ENCODE measurements around the gene CDC26. TPM values are rescaled to one million over a fixed set of nuclear protein-coding genes. Genes with fewer than 3 reads are reported as not detected.

CDC26 gene
- total and polyA plus RNA-seq, 3 donors from 2014 or later, result 17.9 to 27.5 (median 19.8) TPM

- DNase-seq, result no peak
- Histone ChIP-seq H3K36me3 (ENCODE audit: low read depth, missing control alignments) (no peaks in the 10 kb centered on the region), H3K9me3 (no peaks in the 10 kb centered on the region), H3K4me1 (peaks cover 12% of the 10 kb centered on the region), H3K27me3 (no peaks in the 10 kb centered on the region), H3K4me3 (no peak overlapping the region), H3K27ac (no peak overlapping the region)
- intact Hi-C loops (cut with DNase I; ENCODE audit: low total_unique reads), result no loop called here
- WGBS, 2 donors, result 46 to 66% methylated on average over 3 of the region's 3 CpGs
- TF ChIP-seq CTCF (IDR thresholded peaks at IDR 0.05) (no peak), POLR2A (IDR thresholded peaks at IDR 0.05) (no peak)
Observed at GRCh38 chr9:113219186-113219936, 56.0 kb downstream of the CDC26 start.

Other genes starting within 250 kb of the CDC26 start
- gene ZFP37, start 218.8 kb downstream of the CDC26 start, total RNA-seq, result 1 to 10 TPM; 3.4 to 3.5 TPM
- gene ZFP37, start 218.8 kb downstream of the CDC26 start, polyA plus RNA-seq (ENCODE audit: insufficient read depth, low read depth, low replicate concordance), result 1.3 TPM
- 10 to 100 TPM; 40.3 to 42.4 TPM for gene SLC31A2, start 124.6 kb downstream of the CDC26 start, total RNA-seq
- gene SLC31A2, start 124.6 kb downstream of the CDC26 start, polyA plus RNA-seq (ENCODE audit: insufficient read depth, low read depth, low replicate concordance), result 38.8 TPM
- gene FKBP15, start 54.3 kb downstream of the CDC26 start, total RNA-seq, result 10 to 100 TPM; 23.1 to 23.5 TPM
- 14.7 TPM for gene FKBP15, start 54.3 kb downstream of the CDC26 start, polyA plus RNA-seq (ENCODE audit: insufficient read depth, low read depth, low replicate concordance)
- gene SLC31A1, start 54.0 kb downstream of the CDC26 start, total RNA-seq, result 10 to 100 TPM; 12.3 to 21.9 TPM
- 15.3 TPM for gene SLC31A1, start 54.0 kb downstream of the CDC26 start, polyA plus RNA-seq (ENCODE audit: insufficient read depth, low read depth, low replicate concordance)
- 10 to 100 TPM; 29.9 to 30.3 TPM for gene PRPF4, start 86 bp upstream of the CDC26 start, total RNA-seq
- gene PRPF4, start 86 bp upstream of the CDC26 start, polyA plus RNA-seq (ENCODE audit: insufficient read depth, low read depth, low replicate concordance), result 27.3 TPM
- 1 to 10 TPM; 1.7 to 1.9 TPM for gene RNF183, start 27.8 kb upstream of the CDC26 start, total RNA-seq
- gene RNF183, start 27.8 kb upstream of the CDC26 start, polyA plus RNA-seq (ENCODE audit: insufficient read depth, low read depth, low replicate concordance), result 7.5 TPM
- gene WDR31, start 64.7 kb upstream of the CDC26 start, total RNA-seq, result 10 to 100 TPM in 1 of 2 donors, 1 to 10 TPM in 1; 6.8 to 10.2 TPM
- gene WDR31, start 64.7 kb upstream of the CDC26 start, polyA plus RNA-seq (ENCODE audit: insufficient read depth, low read depth, low replicate concordance), result 18.2 TPM
- gene BSPRY, start 74.0 kb upstream of the CDC26 start, total RNA-seq, result 10 to 100 TPM in 1 of 2 donors, 1 to 10 TPM in 1; 8.8 to 14.2 TPM
- 4.5 TPM for gene BSPRY, start 74.0 kb upstream of the CDC26 start, polyA plus RNA-seq (ENCODE audit: insufficient read depth, low read depth, low replicate concordance)
- gene HDHD3, start 101.4 kb upstream of the CDC26 start, total RNA-seq, result 10 to 100 TPM; 22.9 to 32.9 TPM
- 13.8 TPM for gene HDHD3, start 101.4 kb upstream of the CDC26 start, polyA plus RNA-seq (ENCODE audit: insufficient read depth, low read depth, low replicate concordance)
- gene ALAD, start 125.7 kb upstream of the CDC26 start, total RNA-seq, result 10 to 100 TPM; 52.8 to 58.6 TPM
- gene ALAD, start 125.7 kb upstream of the CDC26 start, polyA plus RNA-seq (ENCODE audit: insufficient read depth, low read depth, low replicate concordance), result 44.8 TPM
- 10 to 100 TPM; 76.8 to 93.3 TPM for gene POLE3, start 135.1 kb upstream of the CDC26 start, total RNA-seq
- gene POLE3, start 135.1 kb upstream of the CDC26 start, polyA plus RNA-seq (ENCODE audit: insufficient read depth, low read depth, low replicate concordance), result 87.3 TPM
- gene C9orf43, start 135.2 kb upstream of the CDC26 start, total RNA-seq, result 10 to 100 TPM; 41.7 to 71.3 TPM
- gene C9orf43, start 135.2 kb upstream of the CDC26 start, polyA plus RNA-seq (ENCODE audit: insufficient read depth, low read depth, low replicate concordance), result 109 TPM
- gene RGS3, start 188.2 kb upstream of the CDC26 start, total RNA-seq, result 100 to 1,000 TPM; 119 to 125 TPM
- gene RGS3, start 188.2 kb upstream of the CDC26 start, polyA plus RNA-seq (ENCODE audit: insufficient read depth, low read depth, low replicate concordance), result 84.8 TPM

Measured in testis (tissue), 3 donors.